SK-N-SH (cell line): ENCODE results near the gene NEK9.

Source experiments
- CTCF ChIP-seq: fragments of 200-600 bp; sonication (generic); IDR thresholded peaks from 2 replicates; pipeline ENCODE4 v1.6.1; 2017; ENCODE audit warnings: antibody characterized with exemption, mild to moderate bottlenecking, moderate library complexity
- FOSL2 ChIP-seq: IDR thresholded peaks from 2 replicates; pipeline ENCODE4 v1.4.0; 2012; ENCODE audit warnings: low read depth, mild to moderate bottlenecking, moderate library complexity, borderline replicate concordance
- FOXJ3 ChIP-seq: sonication (generic); formaldehyde crosslinking; IDR thresholded peaks from 2 replicates; pipeline ENCODE4 v1.5.1; 2020; ENCODE audit warnings: mild to moderate bottlenecking, missing genetic modification reagents
- MAX ChIP-seq: IDR thresholded peaks from 2 replicates; pipeline ENCODE4 v1.4.0; 2012; ENCODE audit warnings: low read depth
- NFIC ChIP-seq: IDR thresholded peaks from 2 replicates; pipeline ENCODE4 v1.4.0; 2012; ENCODE audit warnings: borderline replicate concordance
- POLR2AphosphoS5 ChIP-seq: IDR thresholded peaks from 2 replicates; pipeline ENCODE4 v1.6.1; 2012; ENCODE audit warnings: low read depth, low read length
- RAD21 ChIP-seq: IDR thresholded peaks from 2 replicates; pipeline ENCODE4 v1.6.1; 2012; ENCODE audit warnings: mild to moderate bottlenecking, low read length
- RFX5 ChIP-seq: IDR thresholded peaks from 2 replicates; pipeline ENCODE4 v1.6.1; 2012; ENCODE audit warnings: mild to moderate bottlenecking, improper control_type of control experiment, low read length
- TAF1 ChIP-seq: IDR thresholded peaks from 2 replicates; pipeline ENCODE4 v1.6.1; 2012; ENCODE audit warnings: low read depth, mild to moderate bottlenecking, low read length, moderate library complexity, borderline replicate concordance
- USF1 ChIP-seq: IDR thresholded peaks from 2 replicates; pipeline ENCODE4 v1.4.0; 2012; ENCODE audit warnings: low read depth, borderline replicate concordance

DNA sequence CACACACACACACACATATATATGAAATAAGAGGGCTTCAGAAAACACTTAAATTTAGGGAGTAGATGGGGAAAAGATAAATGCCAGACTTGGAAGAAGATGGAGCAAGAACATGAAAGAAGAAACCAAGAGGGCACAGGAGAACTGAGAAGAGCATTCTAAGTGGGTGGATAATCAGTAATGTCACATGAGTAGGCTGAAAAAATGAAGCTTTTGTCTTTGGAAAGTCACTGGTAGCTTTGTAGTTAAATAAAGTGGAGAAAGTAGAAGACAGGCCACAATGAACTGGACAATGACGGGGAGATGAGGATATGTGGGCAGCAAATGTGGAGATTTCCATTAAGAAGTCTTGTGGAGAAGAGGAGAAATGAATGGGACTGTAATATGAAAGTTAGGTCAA, 59.6 kb downstream of the NEK9 start:
- TF ChIP-seq RAD21 (no peak), MAX (no peak), CTCF (no peak), USF1 (no peak), TAF1 (no peak), FOSL2 (no peak), POLR2AphosphoS5 (no peak), FOXJ3 (no peak), NFIC (no peak), RFX5 (no peak)
